Measurements from ENCODE around the gene SAMM50.

Gene SAMM50

GRCh38 chr22:43976861-43977795, 21.9 kb downstream of the SAMM50 start:
- DNase-seq (ENCODE audit: low read depth, low spot score) = no peak

GRCh38 chr22:43978558-43978957, 23.3 kb downstream of the SAMM50 start:
- no peak for DNase-seq (ENCODE audit: low read depth, low spot score)

GRCh38 chr22:43980579-43980978, 25.3 kb downstream of the SAMM50 start:
- DNase-seq (ENCODE audit: low read depth, low spot score) = no peak

GRCh38 chr22:43980996-43981395, 25.8 kb downstream of the SAMM50 start:
- DNase-seq (ENCODE audit: low read depth, low spot score) = no peak

- no peak for DNase-seq (ENCODE audit: low read depth, low spot score)
Measured at GRCh38 chr22:43983808-43984207, 28.6 kb downstream of the SAMM50 start.

GRCh38 chr22:43985532-43985931, 30.3 kb downstream of the SAMM50 start:
- DNase-seq (ENCODE audit: low read depth, low spot score) = no peak

- no peak for DNase-seq (ENCODE audit: low read depth, low spot score)
Measured at GRCh38 chr22:43988116-43988820, 33.0 kb downstream of the SAMM50 start.

- no peak for DNase-seq (ENCODE audit: low read depth, low spot score)
Measured at GRCh38 chr22:43988960-43989359, 33.7 kb downstream of the SAMM50 start.

- no peak for DNase-seq (ENCODE audit: low read depth, low spot score)
Measured at GRCh38 chr22:43990044-43990443, 34.8 kb downstream of the SAMM50 start.

- DNase-seq (ENCODE audit: low read depth, low spot score) = no peak
Measured at GRCh38 chr22:43991316-43992020, 36.2 kb downstream of the SAMM50 start.

GRCh38 chr22:43992331-43992821, 37.1 kb downstream of the SAMM50 start:
- no peak for DNase-seq (ENCODE audit: low read depth, low spot score)

- DNase-seq (ENCODE audit: low read depth, low spot score) = peak; percentile 36
Measured at GRCh38 chr22:43993072-43993760, 38.0 kb downstream of the SAMM50 start.

GRCh38 chr22:43994006-43994405, 38.8 kb downstream of the SAMM50 start:
- DNase-seq (ENCODE audit: low read depth, low spot score) = no peak

- no peak for DNase-seq (ENCODE audit: low read depth, low spot score)
Measured at GRCh38 chr22:43994416-43994815, 39.2 kb downstream of the SAMM50 start.

- DNase-seq (ENCODE audit: low read depth, low spot score) = no peak
Measured at GRCh38 chr22:43995057-43995685, 39.9 kb downstream of the SAMM50 start.

- DNase-seq (ENCODE audit: low read depth, low spot score) = no peak
Measured at GRCh38 chr22:43995798-43996169, 40.5 kb downstream of the SAMM50 start.

- no peak for DNase-seq (ENCODE audit: low read depth, low spot score)
Measured at GRCh38 chr22:43996170-43996980, 41.1 kb downstream of the SAMM50 start.

GRCh38 chr22:43996981-43997265, 41.7 kb downstream of the SAMM50 start:
- no peak for DNase-seq (ENCODE audit: low read depth, low spot score)

- DNase-seq (ENCODE audit: low read depth, low spot score) = no peak
Measured at GRCh38 chr22:43998679-43999264, 43.5 kb downstream of the SAMM50 start.

- no peak for DNase-seq (ENCODE audit: low read depth, low spot score)
Measured at GRCh38 chr22:43999378-43999777, 44.1 kb downstream of the SAMM50 start.

Data from smooth muscle cell of the brain vasculature (primary cell).